GM12878 (cell line): ENCODE results near the gene UBE3C. TPM values are rescaled to one million over a fixed set of nuclear protein-coding genes. Genes with fewer than 3 reads are reported as not detected.

Experiments
- ATAC-seq: fragments of 200-7000 bp; cut with Tn5 transposase; 3 replicates; pipeline ENCODE4 v1.9.1; 2020; ENCODE audit warnings: mild to moderate bottlenecking, moderate library complexity
- BruUV-seq: library from RNA; stranded (reverse); fragments of 400-500 nt; replicated peaks from 2 replicates; lab custom pipeline; 2021; lab: Mats Ljungman, UMichigan
- CTCF ChIA-PET: fragments of 300-600 bp; sonication (Branson Sonifier 250); formaldehyde crosslinking; extraction: SDS; loops from one replicate; lab custom pipeline; 2021; ENCODE audit warnings: inconsistent platforms; lab: Yijun Ruan, JAX
- POLR2A ChIA-PET: fragments of 350-600 bp; formaldehyde crosslinking; extraction: SDS; loops from one replicate; lab custom pipeline; 2021; ENCODE audit warnings: inconsistent platforms; lab: Charles Lee
- RAD21 ChIA-PET: fragments of 300-600 bp; sonication (Branson Sonifier 250); formaldehyde crosslinking; loops from one replicate; lab custom pipeline; 2023; ENCODE audit warnings: antibody characterized with exemption; ENCODE audit not compliant: unreplicated experiment; lab: Charles Lee
- SMC1A ChIA-PET: fragments of 300-600 bp; sonication (Branson Sonifier 250); formaldehyde crosslinking; loops from one replicate; lab custom pipeline; 2023; ENCODE audit not compliant: unreplicated experiment, uncharacterized antibody; lab: Charles Lee
- DNase-seq: peaks from one replicate; pipeline ENCODE4 v3.0.0-alpha.2; 2011; ENCODE audit warnings: low read depth, low spot score
- FAIRE-seq: peaks from 3 replicates; lab custom pipeline; 2011; peaks lifted over from hg19 to GRCh38; lab: Jason Lieb, UNC
- H2AFZ ChIP-seq: 2 replicates; pipeline ENCODE4 v1.6.0; 2011; ENCODE audit warnings: low read depth, low read length, control low read depth; ENCODE audit not compliant: control insufficient read depth
- H3K27ac ChIP-seq: 2 replicates; pipeline ENCODE4 v1.5.1; 2011; ENCODE audit warnings: control low read depth; ENCODE audit not compliant: control insufficient read depth, insufficient read depth
- H3K27me3 ChIP-seq, 2 experiments: replicated peaks in 1 of 2; 2 replicates each; pipeline versions ENCODE4 v1.6.0 to v1.6.1; 2011; ENCODE audit warnings: low read length in 1 of 2; ENCODE audit not compliant: control insufficient read depth in 2 of 2, insufficient read depth in 2 of 2
- H3K36me3 ChIP-seq, 2 experiments: 2 replicates each; pipeline ENCODE4 v1.5.1; 2011; ENCODE audit warnings: low read length in 1 of 2; ENCODE audit not compliant: control insufficient read depth in 2 of 2, insufficient read depth in 2 of 2
- H3K4me1 ChIP-seq: 2 replicates; pipeline ENCODE4 v1.6.1; 2011; ENCODE audit warnings: mild to moderate bottlenecking, low read length, moderate library complexity, mixed read lengths; ENCODE audit not compliant: control insufficient read depth, insufficient read depth
- H3K4me2 ChIP-seq: 2 replicates; pipeline ENCODE4 v1.6.0; 2011; ENCODE audit warnings: control low read depth; ENCODE audit not compliant: control insufficient read depth, insufficient read depth
- H3K4me3 ChIP-seq: fragments of 200-600 bp; sonication (generic); 2 replicates; pipeline ENCODE4 v1.5.1; 2016
- H3K79me2 ChIP-seq: 2 replicates; pipeline ENCODE4 v1.6.0; 2011; ENCODE audit warnings: low read length; ENCODE audit not compliant: control insufficient read depth, insufficient read depth
- H3K9ac ChIP-seq: 2 replicates; pipeline ENCODE4 v1.8.0; 2011; ENCODE audit warnings: low read length, control low read depth, mixed read lengths; ENCODE audit not compliant: control insufficient read depth, insufficient read depth
- H3K9me3 ChIP-seq: replicated peaks from 3 replicates; pipeline ENCODE4 v1.5.1; 2011; ENCODE audit warnings: mild to moderate bottlenecking, low read length; ENCODE audit not compliant: control insufficient read depth, insufficient read depth
- H4K20me1 ChIP-seq: 2 replicates; pipeline ENCODE4 v1.6.0; 2011; ENCODE audit not compliant: control insufficient read depth, insufficient read depth
- ELK1 ChIP-seq: IDR thresholded peaks from 2 replicates; pipeline ENCODE4 v1.6.1; 2012; ENCODE audit warnings: low read depth, low read length, improper control_type of control experiment
- ETV6 ChIP-seq, 2 experiments: fragments of 450-650 bp in 1 of 2; IDR thresholded peaks in 1 of 2; conservative IDR thresholded peaks in 1 of 2; 2 replicates each; pipeline ENCODE4 v1.6.1; 2014; ENCODE audit warnings: antibody characterized with exemption in 1 of 2, borderline replicate concordance in 1 of 2, low read depth in 1 of 2, mild to moderate bottlenecking in 1 of 2, moderate library complexity in 1 of 2
- SMAD5 ChIP-seq: IDR thresholded peaks from 2 replicates; pipeline ENCODE4 v1.6.1; 2016; ENCODE audit warnings: antibody characterized with exemption, low read depth
- SMC3 ChIP-seq: IDR thresholded peaks from 2 replicates; pipeline ENCODE4 v1.6.1; 2011; ENCODE audit warnings: low read length, improper control_type of control experiment, borderline replicate concordance
- USF1 ChIP-seq: IDR thresholded peaks from 2 replicates; pipeline ENCODE4 v1.6.1; 2011; ENCODE audit warnings: borderline replicate concordance, low read depth, mild to moderate bottlenecking, moderate library complexity, mixed read lengths, low read length; ENCODE audit not compliant: insufficient read depth; ENCODE audit errors: extremely low read length
- ZZZ3 ChIP-seq: IDR thresholded peaks from 2 replicates; pipeline ENCODE4 v1.6.1; 2011; ENCODE audit warnings: low read depth; ENCODE audit not compliant: control insufficient read depth, insufficient read length
- WGBS: methylation state at CpG from one replicate; pipeline ENCODE4 v1.1.6; 2016; ENCODE audit warnings: low lambda C conversion rate; ENCODE audit not compliant: insufficient replicate concordance, insufficient coverage; ENCODE audit errors: missing lambda C conversion rate; 5-methylcytosine and 5-hydroxymethylcytosine counted together
- in situ Hi-C: fragments of 300-500 bp; cut with MboI; formaldehyde crosslinking; loops from 9 replicates; pipeline ENCODE4 v1.14.3; 2018; ENCODE audit warnings: mixed read lengths
- intact Hi-C: fragments of 100-400 bp; cut with micrococcal nuclease; formaldehyde crosslinking; loops from one replicate; pipeline ENCODE4 v1.14.2; 2022; ENCODE audit not compliant: unreplicated experiment
- polyA plus RNA-seq, 11 experiments: library from polyadenylated mRNA; depleted of rRNA in 4 of 11; unstranded in 6 of 11; stranded (reverse) in 5 of 11; fragments of >200 nt; fragmentation: Nextera tagmentation in 4 of 11; fragmentation: Illumina TruSeq in 1 of 11; extraction: Ambion mirVana in 4 of 11; extraction: Trizol in 1 of 11; gene quantifications; 1 replicate in 1 of 11; 2 replicates in 10 of 11; pipeline versions ENCODE4 v1.2.1 to v1.2.3, GENCODE V29; 2011 to 2016; ENCODE audit warnings: inconsistent platforms in 2 of 11, missing spikeins in 2 of 11, low read depth in 1 of 11
- total RNA-seq, 4 experiments: library from RNA; depleted of rRNA in 3 of 4; stranded (reverse); fragments of >200 nt in 3 of 4; fragmentation: Illumina TruSeq in 1 of 4; extraction: Trizol in 1 of 4; gene quantifications; 2 replicates each; pipeline versions ENCODE4 v1.2.1 to v1.2.3, GENCODE V29; 2013 to 2021

The UBE3C gene
- total and polyA plus RNA-seq, 10 of the 15 experiments (the other 5 are each of a cell fraction or from before 2014, with no cell fraction given), result 7.9 to 65.9 (median 45.2) TPM

GRCh38 chr7:157194948-157195347 lies 56.2 kb downstream of the UBE3C start (continued):
- TF ChIP-seq ELK1, result no peak
- no peak for TF ChIP-seq SMAD5

GRCh38 chr7:157195868-157196267 lies 57.1 kb downstream of the UBE3C start:
- ChIA-PET SMC1A (no interaction called here), POLR2A (interaction anchor here (0.5 kb wide), 1 partner anchor 244 kb away, joined by 3 read pairs; no protein-coding TSS in a partner anchor), CTCF (no interaction called here), RAD21 (no interaction called here)
- FAIRE-seq (no peak), ATAC-seq (no peak), DNase-seq (no peak)
- no peaks in the 10 kb centered on the region for H3K79me2 ChIP-seq
- no peaks in the 10 kb centered on the region for H3K4me1 ChIP-seq
- H3K4me2 ChIP-seq, result no peak overlapping the region
- H3K9me3 ChIP-seq, result no peaks in the 10 kb centered on the region
- H3K27ac ChIP-seq, result no peak overlapping the region
- intact Hi-C loops, result no loop called here
- H3K36me3 ChIP-seq, result peaks cover 0 to 11% of the 10 kb centered on the region in 2 experiments
- H2AFZ ChIP-seq, result no peak overlapping the region
- TSS peak; percentile 15 for BruUV-seq
- H3K4me3 ChIP-seq, result no peak overlapping the region
- H3K9ac ChIP-seq, result no peak overlapping the region
- H4K20me1 ChIP-seq, result no peaks in the 10 kb centered on the region; the same call in 1 of the 2 replicates
- no peaks in the 10 kb centered on the region for H3K27me3 ChIP-seq
- in situ Hi-C loops, result no loop called here
- TF ChIP-seq ZZZ3 (no peak), ETV6 (conservative IDR thresholded peaks at IDR 0.05 in 1 of 2, IDR thresholded peaks at IDR 0.05 in 1 of 2; ENCODE audit: borderline replicate concordance in 1 of 2, low read depth in 1 of 2) (no peak), SMC3 (no peak), USF1 (no peak)
- 94% methylated on average over 12 of the region's 12 CpGs for WGBS
